Right kidney (tissue), 1 donor: ENCODE data around the gene PITRM1.
A peak's percentile ranks its signal among the peaks of the same experiment; 100 is the strongest.

ENCODE experiments used
- DNase-seq: peaks from one replicate; pipeline ENCODE4 v3.0.0-alpha.2; 2016

PITRM1 gene

GRCh38 chr10:3167611-3168330 lies 4.8 kb downstream of the PITRM1 start:
- no peak for DNase-seq

GRCh38 chr10:3166496-3167290 lies 5.9 kb downstream of the PITRM1 start:
- DNase-seq = no peak

GRCh38 chr10:3165196-3165595 lies 7.4 kb downstream of the PITRM1 start:
- DNase-seq = no peak

GRCh38 chr10:3163879-3164278 lies 8.7 kb downstream of the PITRM1 start:
- no peak for DNase-seq

GRCh38 chr10:3162533-3162932 lies 10.0 kb downstream of the PITRM1 start:
- no peak for DNase-seq

- no peak for DNase-seq
Observed at GRCh38 chr10:3159152-3159551, 13.4 kb downstream of the PITRM1 start.

GRCh38 chr10:3154666-3155065 lies 17.9 kb downstream of the PITRM1 start:
- peak; percentile 18 for DNase-seq

GRCh38 chr10:3152566-3152935 lies 20.0 kb downstream of the PITRM1 start:
- DNase-seq = no peak

GRCh38 chr10:3151889-3152565 lies 20.6 kb downstream of the PITRM1 start:
- no peak for DNase-seq

GRCh38 chr10:3150961-3151360 lies 21.6 kb downstream of the PITRM1 start:
- DNase-seq = no peak

- DNase-seq = no peak
Observed at GRCh38 chr10:3150366-3150765, 22.2 kb downstream of the PITRM1 start.

GRCh38 chr10:3149918-3150317 lies 22.7 kb downstream of the PITRM1 start:
- no peak for DNase-seq

- DNase-seq = no peak
Observed at GRCh38 chr10:3148994-3149393, 23.6 kb downstream of the PITRM1 start.

GRCh38 chr10:3148041-3148440 lies 24.5 kb downstream of the PITRM1 start:
- no peak for DNase-seq

GRCh38 chr10:3147117-3147820 lies 25.3 kb downstream of the PITRM1 start:
- DNase-seq = no peak

- no peak for DNase-seq
Observed at GRCh38 chr10:3146289-3146688, 26.3 kb downstream of the PITRM1 start.

- DNase-seq = no peak
Observed at GRCh38 chr10:3145366-3145765, 27.2 kb downstream of the PITRM1 start.

- DNase-seq = no peak
Observed at GRCh38 chr10:3143791-3144434, 28.7 kb downstream of the PITRM1 start.

GRCh38 chr10:3143366-3143765 lies 29.2 kb downstream of the PITRM1 start:
- no peak for DNase-seq

- no peak for DNase-seq
Observed at GRCh38 chr10:3142146-3142875, 30.3 kb downstream of the PITRM1 start.

- no peak for DNase-seq
Observed at GRCh38 chr10:3141351-3142005, 31.1 kb downstream of the PITRM1 start.
